NCI-H748 (cell line): ENCODE data around the gene CCDC51.

ENCODE experiments used
- DNase-seq: peaks from one replicate; lab custom pipeline; 2025; ENCODE audit not compliant: unreplicated experiment; lab: John Stamatoyannopoulos, UW

The CCDC51 gene

DNA sequence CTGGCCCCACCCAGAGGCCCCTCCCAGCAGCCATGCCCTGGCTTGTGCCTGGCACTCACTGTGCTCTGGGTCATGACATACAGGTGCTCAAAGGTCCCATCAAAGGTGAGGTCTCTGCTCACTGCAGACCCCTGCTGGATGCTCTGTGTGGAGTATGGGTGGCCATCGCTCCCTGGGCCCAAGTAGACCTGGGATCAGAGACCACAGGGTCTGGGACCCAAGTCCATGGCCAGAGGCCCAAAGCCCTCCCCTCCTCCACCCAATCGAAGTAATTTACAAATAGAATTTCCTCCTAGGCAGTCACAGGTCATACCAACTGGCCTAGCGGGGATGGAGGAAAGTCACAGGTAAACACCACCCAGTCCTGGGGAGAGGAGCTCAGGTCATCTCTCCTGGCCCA lies 17.6 kb downstream of the CCDC51 start:
- no peak for DNase-seq

GRCh38 chr3:48420561-48420960 lies 19.4 kb downstream of the CCDC51 start:
- DNase-seq, result no peak

GRCh38 chr3:48419597-48419996 lies 20.3 kb downstream of the CCDC51 start:
- DNase-seq, result no peak

GRCh38 chr3:48419149-48419548 lies 20.8 kb downstream of the CCDC51 start:
- DNase-seq, result no peak

GRCh38 chr3:48418651-48419050 lies 21.3 kb downstream of the CCDC51 start:
- DNase-seq, result no peak

GRCh38 chr3:48418140-48418539 lies 21.8 kb downstream of the CCDC51 start:
- no peak for DNase-seq

GRCh38 chr3:48417529-48418108 lies 22.3 kb downstream of the CCDC51 start:
- DNase-seq, result no peak

GRCh38 chr3:48416546-48416945 lies 23.4 kb downstream of the CCDC51 start:
- DNase-seq, result no peak

GRCh38 chr3:48416091-48416505 lies 23.8 kb downstream of the CCDC51 start:
- no peak for DNase-seq

- DNase-seq, result no peak
Observed at GRCh38 chr3:48415251-48415953, 24.5 kb downstream of the CCDC51 start.

GRCh38 chr3:48414376-48415250 lies 25.3 kb downstream of the CCDC51 start:
- no peak for DNase-seq

GRCh38 chr3:48413611-48414010 lies 26.3 kb downstream of the CCDC51 start:
- no peak for DNase-seq

DNA sequence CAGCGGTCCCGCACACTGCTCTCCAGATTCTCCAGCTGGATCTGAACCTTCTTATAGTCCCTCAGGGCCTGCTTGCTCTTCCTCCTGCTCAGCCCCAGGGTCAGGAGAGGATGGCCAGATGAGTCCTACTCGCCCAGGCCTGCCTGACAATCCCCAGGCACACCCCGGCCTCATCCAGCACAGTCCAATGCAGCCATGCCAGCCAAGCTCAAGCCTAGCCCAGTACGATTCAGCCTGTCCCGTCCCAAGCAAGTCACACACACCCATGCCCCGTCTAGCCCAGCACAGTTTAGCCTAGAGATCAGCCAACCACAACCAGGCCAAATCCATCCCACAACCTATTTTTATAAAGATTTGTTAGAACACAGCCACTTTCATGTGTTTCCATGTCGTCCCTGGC lies 26.8 kb downstream of the CCDC51 start:
- DNase-seq, result no peak

- no peak for DNase-seq
Observed at GRCh38 chr3:48412375-48413001, 27.4 kb downstream of the CCDC51 start.

GRCh38 chr3:48411606-48412374 lies 28.1 kb downstream of the CCDC51 start:
- no peak for DNase-seq

- no peak for DNase-seq
Observed at GRCh38 chr3:48411041-48411588, 28.8 kb downstream of the CCDC51 start.

- no peak for DNase-seq
Observed at GRCh38 chr3:48410205-48411040, 29.5 kb downstream of the CCDC51 start.

GRCh38 chr3:48409291-48410201 lies 30.4 kb downstream of the CCDC51 start:
- DNase-seq, result no peak
